ENCODE results near the gene FAM234B. TPM values are rescaled to one million over a fixed set of nuclear protein-coding genes. Genes with fewer than 3 reads are reported as not detected.
A peak's percentile ranks its signal among the peaks of the same experiment; 100 is the strongest.
"Not testable (repeated sequence)": the region's sequence is repeated elsewhere in the genome, so short reads cannot be mapped to it uniquely, and the experiment has no call there.

Gene FAM234B
- total RNA-seq, 2 donors from 2014 or later = 7.2 to 10.1 TPM

- no peak overlapping the region for H3K4me3 Mint-ChIP-seq
- peaks cover 4% of the 10 kb centered on the region for H3K9me3 Mint-ChIP-seq
- no peak overlapping the region for H3K27ac Mint-ChIP-seq
- peaks cover 7% of the 10 kb centered on the region for H3K36me3 Mint-ChIP-seq
- peaks cover 0 to 7% of the 10 kb centered on the region in 2 donors for H3K4me1 Mint-ChIP-seq (ENCODE audit: low read depth in 2 of 2)
- no peak for ATAC-seq
- no peak for DNase-seq (ENCODE audit: low spot score)
- peaks cover 0 to 10% of the 10 kb centered on the region in 2 donors for H3K27me3 Mint-ChIP-seq
Observed at GRCh38 chr12:13049816-13050215, 5.6 kb downstream of the FAM234B start.

GRCh38 chr12:13052421-13052820, 8.2 kb downstream of the FAM234B start:
- Mint-ChIP-seq H3K27ac (no peak overlapping the region), H3K36me3 (peaks cover 7% of the 10 kb centered on the region), H3K4me3 (no peak overlapping the region), H3K4me1 (ENCODE audit: low read depth in 2 of 2) (peaks cover 0 to 5% of the 10 kb centered on the region in 2 donors), H3K9me3 (peaks cover 4% of the 10 kb centered on the region), H3K27me3 (peaks cover 0 to 10% of the 10 kb centered on the region in 2 donors)
- ATAC-seq (peak in 1 of 2 donors; percentile 51), DNase-seq (ENCODE audit: low spot score) (no peak)

GRCh38 chr12:13053617-13054016, 9.4 kb downstream of the FAM234B start:
- H3K4me3 Mint-ChIP-seq; DNase-seq (ENCODE audit: low spot score); H3K4me1 Mint-ChIP-seq (ENCODE audit: low read depth in 2 of 2); H3K9me3 Mint-ChIP-seq; H3K36me3 Mint-ChIP-seq; ATAC-seq; H3K27ac Mint-ChIP-seq: not testable (repeated sequence)
- peaks cover 0 to 10% of the 10 kb centered on the region in 2 donors for H3K27me3 Mint-ChIP-seq

- no peaks in the 10 kb centered on the region for H3K27me3 Mint-ChIP-seq
- no peaks in the 10 kb centered on the region for H3K9me3 Mint-ChIP-seq
- H3K4me1 Mint-ChIP-seq (ENCODE audit: low read depth in 2 of 2) = no peaks in the 10 kb centered on the region
- no peak overlapping the region for H3K27ac Mint-ChIP-seq
- peaks cover 11% of the 10 kb centered on the region for H3K36me3 Mint-ChIP-seq
- no peak for DNase-seq (ENCODE audit: low spot score)
- ATAC-seq = no peak
- H3K4me3 Mint-ChIP-seq = no peak overlapping the region
Observed at GRCh38 chr12:13060581-13060980, 16.4 kb downstream of the FAM234B start.

GRCh38 chr12:13061377-13061776, 17.2 kb downstream of the FAM234B start:
- ATAC-seq = no peak
- H3K9me3 Mint-ChIP-seq = no peaks in the 10 kb centered on the region
- no peak overlapping the region for H3K4me3 Mint-ChIP-seq
- no peaks in the 10 kb centered on the region for H3K27me3 Mint-ChIP-seq
- H3K27ac Mint-ChIP-seq = no peak overlapping the region
- H3K4me1 Mint-ChIP-seq (ENCODE audit: low read depth in 2 of 2) = no peaks in the 10 kb centered on the region
- no peak for DNase-seq (ENCODE audit: low spot score)
- H3K36me3 Mint-ChIP-seq = peaks cover 11% of the 10 kb centered on the region

- ATAC-seq (no peak), DNase-seq (ENCODE audit: low spot score) (no peak)
- H3K36me3 Mint-ChIP-seq = peaks cover 11% of the 10 kb centered on the region
- no peaks in the 10 kb centered on the region for H3K27me3 Mint-ChIP-seq
- H3K4me3 Mint-ChIP-seq = no peak overlapping the region
- no peak overlapping the region for H3K27ac Mint-ChIP-seq
- no peaks in the 10 kb centered on the region for H3K9me3 Mint-ChIP-seq
- peaks cover 0 to 5% of the 10 kb centered on the region in 2 donors for H3K4me1 Mint-ChIP-seq (ENCODE audit: low read depth in 2 of 2)
Observed at GRCh38 chr12:13062669-13063068, 18.5 kb downstream of the FAM234B start.

GRCh38 chr12:13066014-13066413, 21.8 kb downstream of the FAM234B start:
- Mint-ChIP-seq H3K4me3 (no peak overlapping the region), H3K27ac (no peak overlapping the region), H3K27me3 (no peaks in the 10 kb centered on the region), H3K36me3 (peaks cover 11% of the 10 kb centered on the region), H3K9me3 (no peaks in the 10 kb centered on the region), H3K4me1 (ENCODE audit: low read depth in 2 of 2) (peaks cover 0 to 5% of the 10 kb centered on the region in 2 donors)
- ATAC-seq = no peak
- no peak for DNase-seq (ENCODE audit: low spot score)

- Mint-ChIP-seq H3K4me1 (ENCODE audit: low read depth in 2 of 2) (peaks cover 0 to 5% of the 10 kb centered on the region in 2 donors), H3K27ac (no peak overlapping the region), H3K27me3 (no peaks in the 10 kb centered on the region), H3K4me3 (no peak overlapping the region), H3K9me3 (no peaks in the 10 kb centered on the region), H3K36me3 (peaks cover 8% of the 10 kb centered on the region)
- DNase-seq (ENCODE audit: low spot score) (no peak), ATAC-seq (peak in 1 of 2 donors; percentile 27)
Observed at GRCh38 chr12:13066459-13066858, 22.3 kb downstream of the FAM234B start.

GRCh38 chr12:13067322-13067721, 23.1 kb downstream of the FAM234B start:
- DNase-seq (ENCODE audit: low spot score) (no peak), ATAC-seq (no peak)
- Mint-ChIP-seq H3K4me1 (ENCODE audit: low read depth in 2 of 2) (peaks cover 0 to 5% of the 10 kb centered on the region in 2 donors), H3K27ac (no peak overlapping the region), H3K36me3 (no peaks in the 10 kb centered on the region), H3K4me3 (no peak overlapping the region), H3K9me3 (no peaks in the 10 kb centered on the region), H3K27me3 (no peaks in the 10 kb centered on the region)

- ATAC-seq (no peak), DNase-seq (ENCODE audit: low spot score) (no peak)
- no peak overlapping the region for H3K4me3 Mint-ChIP-seq
- H3K9me3 Mint-ChIP-seq = no peaks in the 10 kb centered on the region
- no peaks in the 10 kb centered on the region for H3K36me3 Mint-ChIP-seq
- H3K27ac Mint-ChIP-seq = no peak overlapping the region
- H3K27me3 Mint-ChIP-seq = no peaks in the 10 kb centered on the region
- peaks cover 0 to 5% of the 10 kb centered on the region in 2 donors for H3K4me1 Mint-ChIP-seq (ENCODE audit: low read depth in 2 of 2)
Observed at GRCh38 chr12:13069380-13069779, 25.2 kb downstream of the FAM234B start.

- Mint-ChIP-seq H3K36me3 (no peaks in the 10 kb centered on the region), H3K9me3 (no peaks in the 10 kb centered on the region), H3K4me1 (ENCODE audit: low read depth in 2 of 2) (peaks cover 0 to 5% of the 10 kb centered on the region in 2 donors), H3K27ac (no peak overlapping the region), H3K4me3 (no peak overlapping the region), H3K27me3 (no peaks in the 10 kb centered on the region)
- no peak for DNase-seq (ENCODE audit: low spot score)
- ATAC-seq = no peak
Observed at GRCh38 chr12:13071305-13072280, 27.4 kb downstream of the FAM234B start.

GRCh38 chr12:13073173-13073572, 29.0 kb downstream of the FAM234B start:
- Mint-ChIP-seq H3K27ac (no peak overlapping the region), H3K27me3 (no peaks in the 10 kb centered on the region), H3K4me1 (ENCODE audit: low read depth in 2 of 2) (no peaks in the 10 kb centered on the region), H3K9me3 (no peaks in the 10 kb centered on the region), H3K36me3 (no peaks in the 10 kb centered on the region), H3K4me3 (no peak overlapping the region)
- DNase-seq (ENCODE audit: low spot score) (no peak), ATAC-seq (no peak)

- Mint-ChIP-seq H3K27me3 (no peaks in the 10 kb centered on the region), H3K4me3 (no peak overlapping the region), H3K9me3 (no peaks in the 10 kb centered on the region), H3K4me1 (ENCODE audit: low read depth in 2 of 2) (no peaks in the 10 kb centered on the region), H3K36me3 (no peaks in the 10 kb centered on the region), H3K27ac (no peak overlapping the region)
- DNase-seq (ENCODE audit: low spot score) = no peak
- ATAC-seq = peak in 1 of 2 donors; percentile 24
Observed at GRCh38 chr12:13074396-13075117, 30.4 kb downstream of the FAM234B start.

GRCh38 chr12:13075118-13075480, 30.9 kb downstream of the FAM234B start:
- ATAC-seq = no peak
- no peaks in the 10 kb centered on the region for H3K4me1 Mint-ChIP-seq (ENCODE audit: low read depth in 2 of 2)

More at GRCh38 chr12:13075118-13075480, 30.9 kb downstream of the FAM234B start:
- Mint-ChIP-seq H3K4me3 (no peak overlapping the region), H3K9me3 (no peaks in the 10 kb centered on the region), H3K27me3 (no peaks in the 10 kb centered on the region), H3K36me3 (no peaks in the 10 kb centered on the region), H3K27ac (no peak overlapping the region)
- no peak for DNase-seq (ENCODE audit: low spot score)

All from natural killer cell treated with Interleukin-12 subunit alpha and Interleukin-12 subunit beta and Interleukin-15 and Interleukin-18, amount 100 ng/mL, for 72 hours (primary cell).